Vagina (tissue), 2 donors: Measurements from ENCODE around the gene SLC7A6OS.

Source experiments
- POLR2AphosphoS5 ChIP-seq, 2 donors: sonication (generic); formaldehyde crosslinking; IDR thresholded peaks; one replicate each; pipeline ENCODE4 v1.9.0; 2017; ENCODE audit warnings: antibody characterized with exemption in 2 of 2, mild to moderate bottlenecking in 2 of 2, low read depth in 1 of 2; ENCODE audit not compliant: insufficient read depth in 1 of 2
- TF ChIP-seq, protein P1 (sequence below), 3 experiments: fragments of 450-650 bp in 2 of 3; fragments of 200-600 bp in 1 of 3; sonication (generic) in 1 of 3; IDR thresholded peaks; one replicate each; pipeline ENCODE4 v1.5.1; 2017 to 2019; ENCODE audit warnings: antibody characterized with exemption in 3 of 3, mild to moderate bottlenecking in 2 of 3, moderate library complexity in 2 of 3

DNA sequence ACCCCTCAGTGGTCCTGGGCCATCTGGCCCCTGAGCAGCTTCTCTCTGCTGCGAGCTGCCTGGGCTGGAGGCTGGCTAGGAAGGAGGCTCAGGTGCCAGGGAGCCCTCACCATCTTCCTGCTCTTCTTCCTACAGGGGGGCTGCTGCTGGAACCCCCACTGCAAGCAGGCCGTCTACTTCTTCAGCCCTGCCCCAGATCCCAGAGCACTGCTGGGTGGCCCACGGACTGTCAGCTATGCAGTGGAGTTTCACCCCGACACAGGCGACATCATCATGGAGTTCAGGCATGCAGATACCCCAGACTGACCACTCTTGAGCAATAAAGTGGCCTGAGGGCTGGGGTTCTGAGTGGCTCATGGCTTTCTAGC is 46.2 kb upstream of the SLC7A6OS start:
- TF ChIP-seq, protein P1, sequence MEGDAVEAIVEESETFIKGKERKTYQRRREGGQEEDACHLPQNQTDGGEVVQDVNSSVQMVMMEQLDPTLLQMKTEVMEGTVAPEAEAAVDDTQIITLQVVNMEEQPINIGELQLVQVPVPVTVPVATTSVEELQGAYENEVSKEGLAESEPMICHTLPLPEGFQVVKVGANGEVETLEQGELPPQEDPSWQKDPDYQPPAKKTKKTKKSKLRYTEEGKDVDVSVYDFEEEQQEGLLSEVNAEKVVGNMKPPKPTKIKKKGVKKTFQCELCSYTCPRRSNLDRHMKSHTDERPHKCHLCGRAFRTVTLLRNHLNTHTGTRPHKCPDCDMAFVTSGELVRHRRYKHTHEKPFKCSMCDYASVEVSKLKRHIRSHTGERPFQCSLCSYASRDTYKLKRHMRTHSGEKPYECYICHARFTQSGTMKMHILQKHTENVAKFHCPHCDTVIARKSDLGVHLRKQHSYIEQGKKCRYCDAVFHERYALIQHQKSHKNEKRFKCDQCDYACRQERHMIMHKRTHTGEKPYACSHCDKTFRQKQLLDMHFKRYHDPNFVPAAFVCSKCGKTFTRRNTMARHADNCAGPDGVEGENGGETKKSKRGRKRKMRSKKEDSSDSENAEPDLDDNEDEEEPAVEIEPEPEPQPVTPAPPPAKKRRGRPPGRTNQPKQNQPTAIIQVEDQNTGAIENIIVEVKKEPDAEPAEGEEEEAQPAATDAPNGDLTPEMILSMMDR (IDR thresholded peaks at IDR 0.05): no peak
- TF ChIP-seq POLR2AphosphoS5 (IDR thresholded peaks at IDR 0.05; ENCODE audit: insufficient read depth in 1 of 2, low read depth in 1 of 2): no peak
